ENCODE data around the gene SLC35E1.
A peak's percentile ranks its signal among the peaks of the same experiment; 100 is the strongest.

The SLC35E1 gene

DNA sequence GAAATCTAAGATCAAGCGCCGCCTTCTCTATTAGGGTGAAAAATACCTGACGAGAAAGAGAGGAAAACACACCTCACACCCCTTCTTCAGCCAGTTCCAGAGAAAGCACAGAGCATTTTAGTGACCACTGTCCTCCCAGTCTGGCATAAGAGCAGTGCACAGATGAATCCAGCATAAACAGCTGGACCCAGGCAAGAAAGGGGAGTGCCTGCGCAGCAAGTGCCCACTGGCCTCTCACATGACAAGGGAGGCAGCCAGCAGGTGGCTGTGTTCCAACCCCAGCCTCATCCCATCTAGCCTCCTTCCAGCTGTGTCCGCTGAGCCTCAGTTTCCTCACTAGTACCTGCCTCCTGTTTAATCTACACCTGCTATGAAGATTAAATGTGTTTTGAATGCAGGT, 47.8 kb upstream of the SLC35E1 start:
- Histone ChIP-seq H4K20me1 (ENCODE audit: control insufficient read depth, insufficient read depth, low read depth, low read length) (peaks cover 84% of the 10 kb centered on the region), H3K9me3 (ENCODE audit: control insufficient read depth, insufficient read depth, low read length) (no peaks in the 10 kb centered on the region), H3F3A (ENCODE audit: control insufficient read depth, insufficient read depth) (no peaks in the 10 kb centered on the region), H3K4me2 (ENCODE audit: low read length) (peak overlapping the region; percentile 44), H3K4me1 (ENCODE audit: control insufficient read depth, low read length) (peaks cover 86% of the 10 kb centered on the region), H3K27me3 (ENCODE audit: control insufficient read depth, low read length) (no peaks in the 10 kb centered on the region), H3K79me2 (ENCODE audit: control insufficient read depth, low read length) (peaks cover 100% of the 10 kb centered on the region), H3K36me3 (ENCODE audit: control insufficient read depth, low read length) (peaks cover 59% of the 10 kb centered on the region), H3K4me3 (ENCODE audit: low read length) (no peak overlapping the region), H3K9me2 (replicated peaks; ENCODE audit: control insufficient read depth, low read length) (no peaks in the 10 kb centered on the region), H3K27ac (ENCODE audit: low read depth, low read length) (no peak overlapping the region)
- TF ChIP-seq CTCF (IDR thresholded peaks at IDR 0.05; ENCODE audit: low read depth, low read length, poor library complexity, severe bottlenecking) (no peak), EZH2phosphoT487 (IDR thresholded peaks at IDR 0.05; ENCODE audit: borderline replicate concordance, low read length) (no peak)

GRCh38 chr19:16619457-16619856, 47.2 kb upstream of the SLC35E1 start:
- Histone ChIP-seq H3K4me1 (ENCODE audit: control insufficient read depth, low read length) (peaks cover 85% of the 10 kb centered on the region), H3K9me2 (replicated peaks; ENCODE audit: control insufficient read depth, low read length) (no peaks in the 10 kb centered on the region), H3K36me3 (ENCODE audit: control insufficient read depth, low read length) (peaks cover 54% of the 10 kb centered on the region), H3K4me2 (ENCODE audit: low read length) (peak overlapping the region; percentile 44), H3K27ac (ENCODE audit: low read depth, low read length) (no peak overlapping the region), H3K79me2 (ENCODE audit: control insufficient read depth, low read length) (peaks cover 100% of the 10 kb centered on the region), H3K27me3 (ENCODE audit: control insufficient read depth, low read length) (no peaks in the 10 kb centered on the region), H3K9me3 (ENCODE audit: control insufficient read depth, insufficient read depth, low read length) (no peaks in the 10 kb centered on the region), H3F3A (ENCODE audit: control insufficient read depth, insufficient read depth) (no peaks in the 10 kb centered on the region), H4K20me1 (ENCODE audit: control insufficient read depth, insufficient read depth, low read depth, low read length) (peaks cover 83% of the 10 kb centered on the region), H3K4me3 (ENCODE audit: low read length) (no peak overlapping the region)
- TF ChIP-seq CTCF (IDR thresholded peaks at IDR 0.05; ENCODE audit: low read depth, low read length, poor library complexity, severe bottlenecking) (no peak), EZH2phosphoT487 (IDR thresholded peaks at IDR 0.05; ENCODE audit: borderline replicate concordance, low read length) (no peak)

DNA sequence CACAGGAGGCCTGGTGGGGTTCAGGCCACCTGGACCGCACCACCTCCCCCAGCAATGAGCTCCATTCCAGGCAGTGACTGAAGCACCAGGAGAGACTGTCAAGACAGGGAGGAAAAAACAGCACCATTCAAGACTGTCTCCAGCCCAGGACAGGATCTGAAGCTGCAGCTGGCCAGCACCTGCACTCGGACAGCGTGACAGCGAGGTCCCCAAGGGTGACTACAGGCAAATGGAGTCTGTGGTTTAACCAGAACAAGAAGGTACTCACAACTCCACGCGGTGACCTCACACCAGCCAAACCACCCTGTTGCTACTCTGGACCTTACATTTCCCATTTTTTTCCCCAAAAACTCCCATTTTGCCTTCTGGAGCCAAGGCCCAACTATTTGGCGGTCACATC, 46.0 kb upstream of the SLC35E1 start:
- Histone ChIP-seq H4K20me1 (ENCODE audit: control insufficient read depth, insufficient read depth, low read depth, low read length) (peaks cover 83% of the 10 kb centered on the region), H3K9me3 (ENCODE audit: control insufficient read depth, insufficient read depth, low read length) (no peaks in the 10 kb centered on the region), H3K27me3 (ENCODE audit: control insufficient read depth, low read length) (no peaks in the 10 kb centered on the region), H3K4me2 (ENCODE audit: low read length) (peak overlapping the region; percentile 44), H3K4me3 (ENCODE audit: low read length) (0 out of 2 replicates have a peak overlapping the region, but pooled peaks have one; percentile 2), H3F3A (ENCODE audit: control insufficient read depth, insufficient read depth) (no peaks in the 10 kb centered on the region), H3K9me2 (replicated peaks; ENCODE audit: control insufficient read depth, low read length) (no peaks in the 10 kb centered on the region), H3K27ac (ENCODE audit: low read depth, low read length) (peak overlapping the region; percentile 15; the same call in 1 of the 2 replicates), H3K36me3 (ENCODE audit: control insufficient read depth, low read length) (peaks cover 42% of the 10 kb centered on the region), H3K4me1 (ENCODE audit: control insufficient read depth, low read length) (peaks cover 81% of the 10 kb centered on the region), H3K79me2 (ENCODE audit: control insufficient read depth, low read length) (peaks cover 100% of the 10 kb centered on the region)
- TF ChIP-seq EZH2phosphoT487 (IDR thresholded peaks at IDR 0.05; ENCODE audit: borderline replicate concordance, low read length) (no peak), CTCF (IDR thresholded peaks at IDR 0.05; ENCODE audit: low read depth, low read length, poor library complexity, severe bottlenecking) (no peak)
